K562 (cell line): ENCODE data around the gene SH2D7. TPM values are rescaled to one million over a fixed set of nuclear protein-coding genes. Genes with fewer than 3 reads are reported as not detected.

Experiments
- ATAC-seq: fragments of 200-7000 bp; cut with Tn5 transposase; 3 replicates; pipeline ENCODE4 v1.9.1; 2020; ENCODE audit warnings: moderate library complexity
- BruUV-seq: library from RNA; stranded (reverse); fragments of 400-500 nt; replicated peaks from 2 replicates; lab custom pipeline; 2021; lab: Mats Ljungman, UMichigan
- CTCF ChIA-PET: fragments of 300-600 bp; formaldehyde crosslinking; extraction: SDS; loops from one replicate; lab custom pipeline; 2021; ENCODE audit warnings: low intra/inter-chr PET ratio; lab: Yijun Ruan, JAX
- POLR2A ChIA-PET: fragments of 300-600, 350-650 bp; sonication (Branson Sonifier 250); formaldehyde crosslinking; extraction: SDS; loops from one replicate; lab custom pipeline; 2021; ENCODE audit warnings: antibody characterized with exemption, inconsistent platforms; lab: Yijun Ruan, JAX
- DNase-seq, 4 experiments: peaks; one replicate each; pipeline versions ENCODE4 v3.0.0 to v3.0.0-alpha.2; 2011 to 2018; ENCODE audit warnings: low spot score in 3 of 4, mixed read lengths in 3 of 4; ENCODE audit errors: extremely low read depth in 1 of 4
- FAIRE-seq: peaks from 2 replicates; lab custom pipeline; 2011; peaks lifted over from hg19 to GRCh38; lab: Jason Lieb, UNC
- H2AFZ ChIP-seq: 2 replicates; pipeline ENCODE4 v1.6.0; 2011; ENCODE audit warnings: low read depth, low read length, control low read depth, inconsistent platforms
- H3K27ac ChIP-seq: fragments of 200-600 bp; 3 replicates; pipeline ENCODE4 v1.8.0; 2011; ENCODE audit warnings: low read depth, mild to moderate bottlenecking, control low read depth, inconsistent platforms, low read length, moderate library complexity, mixed read lengths; ENCODE audit errors: extremely low read depth
- H3K27me3 ChIP-seq, 2 experiments: fragments of 300-600 bp in 1 of 2; 2 replicates in 1 of 2; 3 replicates in 1 of 2; pipeline versions ENCODE4 v1.6.0 to v1.8.0; 2011; ENCODE audit warnings: inconsistent platforms in 2 of 2, low read length in 2 of 2, mild to moderate bottlenecking in 1 of 2, mixed read lengths in 1 of 2, moderate library complexity in 1 of 2; ENCODE audit not compliant: control insufficient read depth in 2 of 2, insufficient read depth in 2 of 2
- H3K36me3 ChIP-seq: fragments of 300-600 bp; 3 replicates; pipeline ENCODE4 v1.8.0; 2011; ENCODE audit warnings: mild to moderate bottlenecking, low read length, inconsistent platforms; ENCODE audit not compliant: control insufficient read depth, insufficient read depth
- H3K4me1 ChIP-seq, 2 experiments: fragments of 200-600 bp in 1 of 2; replicated peaks in 1 of 2; 2 replicates in 1 of 2; 3 replicates in 1 of 2; pipeline versions ENCODE4 v1.5.1 to v1.8.0; 2011; ENCODE audit warnings: inconsistent platforms in 2 of 2, low read length in 2 of 2, mild to moderate bottlenecking in 1 of 2, mixed read lengths in 1 of 2, moderate library complexity in 1 of 2; ENCODE audit not compliant: control insufficient read depth in 2 of 2, insufficient read depth in 2 of 2
- H3K4me2 ChIP-seq: 2 replicates; pipeline ENCODE4 v1.6.1; 2011; ENCODE audit warnings: low read length, control low read depth, inconsistent platforms, mixed read lengths; ENCODE audit not compliant: insufficient read depth
- H3K4me3 ChIP-seq: fragments of 200-600 bp; sonication (generic), shearing (Covaris generic); 2 replicates; pipeline ENCODE4 v1.5.1; 2016; ENCODE audit warnings: control low read depth, inconsistent platforms
- H3K79me2 ChIP-seq: fragments of 200-600 bp; 3 replicates; pipeline ENCODE4 v1.8.0; 2011; ENCODE audit warnings: low read length, inconsistent platforms; ENCODE audit not compliant: control insufficient read depth, insufficient read depth
- H3K9ac ChIP-seq, 2 experiments: 2 replicates each; pipeline versions ENCODE4 v1.6.0 to v1.6.1; 2011; ENCODE audit warnings: low read depth in 2 of 2, low read length in 2 of 2, control low read depth in 1 of 2, inconsistent platforms in 1 of 2, mild to moderate bottlenecking in 1 of 2, mixed read lengths in 1 of 2; ENCODE audit not compliant: insufficient read depth in 1 of 2
- H3K9me1 ChIP-seq: one replicate; pipeline ENCODE4 v1.6.0; 2011; ENCODE audit warnings: inconsistent platforms, mild to moderate bottlenecking, low read length, moderate library complexity; ENCODE audit not compliant: control insufficient read depth, insufficient read depth
- H3K9me3 ChIP-seq: replicated peaks from 2 replicates; pipeline ENCODE4 v1.5.1; 2011; ENCODE audit warnings: low read depth, low read length, inconsistent platforms; ENCODE audit not compliant: control insufficient read depth, insufficient read depth
- H4K20me1 ChIP-seq: replicated peaks from 2 replicates; pipeline ENCODE4 v1.6.1; 2011; ENCODE audit warnings: low read length, inconsistent platforms, mixed read lengths; ENCODE audit not compliant: control insufficient read depth, insufficient read depth
- BRF1 ChIP-seq: IDR thresholded peaks from 3 replicates; pipeline ENCODE4 v1.6.1; 2011; ENCODE audit warnings: borderline replicate concordance, mild to moderate bottlenecking; ENCODE audit not compliant: insufficient read length; ENCODE audit errors: extremely low read depth
- CBX1 ChIP-seq: sonication (generic); IDR thresholded peaks from 2 replicates; pipeline ENCODE4 v1.6.1; 2016; ENCODE audit warnings: antibody characterized with exemption, low read depth, mild to moderate bottlenecking
- CCAR2 ChIP-seq: fragments of 200-400 bp; formaldehyde crosslinking; IDR thresholded peaks from 2 replicates; pipeline ENCODE4 v1.6.1; 2017; ENCODE audit warnings: mild to moderate bottlenecking, low read depth, low read length
- CHD1 ChIP-seq: fragments of 200-600 bp; sonication (generic); IDR thresholded peaks from one replicate; pipeline ENCODE4 v1.6.1; 2012; ENCODE audit warnings: mild to moderate bottlenecking, moderate library complexity, low read length, inconsistent platforms
- ELK3 ChIP-seq: fragments of 450-650 bp; formaldehyde crosslinking; IDR thresholded peaks from 2 replicates; pipeline ENCODE4 v1.4.0; 2020; ENCODE audit warnings: mild to moderate bottlenecking
- EP400 ChIP-seq: fragments of 450-650 bp; IDR thresholded peaks from 2 replicates; pipeline ENCODE4 v1.6.1; 2017; ENCODE audit warnings: antibody characterized with exemption, mild to moderate bottlenecking, moderate library complexity
- ETV5 ChIP-seq: sonication (generic); formaldehyde crosslinking; IDR thresholded peaks from 2 replicates; pipeline ENCODE4 v1.4.0; 2020; ENCODE audit warnings: low read depth, mild to moderate bottlenecking, missing genetic modification reagents
- FOXA3 ChIP-seq, 2 experiments: fragments of 450-650 bp in 1 of 2; sonication (generic) in 1 of 2; formaldehyde crosslinking; IDR thresholded peaks in 1 of 2; conservative IDR thresholded peaks in 1 of 2; 2 replicates each; pipeline versions ENCODE4 v1.4.0 to v1.8.0; 2020 to 2022; ENCODE audit warnings: mild to moderate bottlenecking in 2 of 2, missing genetic modification reagents in 1 of 2
- MAZ ChIP-seq, 2 experiments: fragments of 450-650 bp in 1 of 2; sonication (generic) in 1 of 2; formaldehyde crosslinking; IDR thresholded peaks in 1 of 2; conservative IDR thresholded peaks in 1 of 2; 2 replicates each; pipeline versions ENCODE4 v1.4.0 to v1.5.0; 2020; ENCODE audit warnings: mild to moderate bottlenecking in 1 of 2, missing genetic modification reagents in 1 of 2
- MBD2 ChIP-seq: sonication (generic); IDR thresholded peaks from 2 replicates; pipeline ENCODE4 v1.6.1; 2016; ENCODE audit warnings: low read depth, borderline replicate concordance
- MTF1 ChIP-seq: fragments of 250-450 bp; sonication (Bioruptor Pico); IDR thresholded peaks from 2 replicates; pipeline ENCODE4 v1.9.0; 2021; ENCODE audit warnings: moderate library complexity, mild to moderate bottlenecking, inconsistent platforms, borderline replicate concordance
- SAFB ChIP-seq: fragments of 200-400 bp; formaldehyde crosslinking; IDR thresholded peaks from 2 replicates; pipeline ENCODE4 v1.6.1; 2017; ENCODE audit warnings: low read depth, low read length, borderline replicate concordance
- SIX5 ChIP-seq, 2 experiments: IDR thresholded peaks; 2 replicates each; pipeline ENCODE4 v1.6.1; 2011; ENCODE audit warnings: low read length in 2 of 2, borderline replicate concordance in 1 of 2, low read depth in 1 of 2, mild to moderate bottlenecking in 1 of 2, moderate library complexity in 1 of 2; ENCODE audit not compliant: insufficient read depth in 1 of 2
- THRA ChIP-seq: fragments of 450-650 bp; IDR thresholded peaks from 2 replicates; pipeline ENCODE4 v1.6.1; 2017; ENCODE audit warnings: mild to moderate bottlenecking, moderate library complexity
- USF2 ChIP-seq: sonication (generic); formaldehyde crosslinking; IDR thresholded peaks from 2 replicates; pipeline ENCODE4 v1.5.0; 2020; ENCODE audit warnings: missing genetic modification reagents
- ZNF655 ChIP-seq: fragments of 250-450 bp; sonication (Bioruptor Pico); IDR thresholded peaks from 2 replicates; pipeline ENCODE4 v1.5.0; 2021
- WGBS: fragments of 100-300 bp; shearing (Covaris generic); methylation state at CpG from one replicate; pipeline ENCODE4 v1.1.6; 2016; ENCODE audit warnings: low coverage, mixed read lengths; ENCODE audit not compliant: insufficient coverage; ENCODE audit errors: missing lambda C conversion rate; 5-methylcytosine and 5-hydroxymethylcytosine counted together
- in situ Hi-C: fragments of 300-500 bp; cut with MboI; formaldehyde crosslinking; loops from 4 replicates; pipeline ENCODE4 v1.15.0; 2018; ENCODE audit warnings: inconsistent platforms, mixed read lengths
- intact Hi-C: fragments of 100-400 bp; cut with micrococcal nuclease; formaldehyde crosslinking; loops from 2 replicates; pipeline ENCODE4 v1.14.2; 2022
- polyA plus RNA-seq, 8 experiments: library from polyadenylated mRNA; depleted of rRNA in 4 of 8; stranded (reverse) in 5 of 8; unstranded in 3 of 8; fragments of >200 nt; fragmentation: Nextera tagmentation in 2 of 8; fragmentation: Illumina TruSeq in 1 of 8; extraction: Ambion mirVana in 2 of 8; extraction: Trizol in 1 of 8; gene quantifications; 2 replicates each; pipeline versions ENCODE4 v1.2.1 to v1.2.3, GENCODE V29; 2011 to 2014; ENCODE audit warnings: inconsistent platforms in 1 of 8, missing spikeins in 1 of 8
- total RNA-seq, 7 experiments: library from RNA; depleted of rRNA in 6 of 7; stranded (reverse); fragments of >200 nt in 6 of 7; fragmentation: Illumina TruSeq in 2 of 7; extraction: Trizol in 2 of 7; gene quantifications; 2 replicates each; pipeline versions ENCODE4 v1.2.1 to v1.2.3, GENCODE V29; 2011 to 2021; ENCODE audit warnings: low replicate concordance in 1 of 7

Gene SH2D7
- total and polyA plus RNA-seq, 9 of the 15 experiments (the other 6 are each of a cell fraction or from before 2014, with no cell fraction given), result not detected

- TF ChIP-seq FOXA3 (CRISPR knock-in tag; conservative IDR thresholded peaks at IDR 0.05 in 1 of 2, IDR thresholded peaks at IDR 0.05 in 1 of 2) (no peak), SIX5 (IDR thresholded peaks at IDR 0.05; ENCODE audit: borderline replicate concordance in 1 of 2, insufficient read depth in 1 of 2, low read depth in 1 of 2, low read length in 2 of 2) (no peak)
These were observed 41.4 kb downstream of the SH2D7 start (continued) for GRCh38 chr15:78133801-78134200.

- Histone ChIP-seq H3K4me2 (no peak overlapping the region), H3K9me1 (no peaks in the 10 kb centered on the region), H3K4me3 (no peak overlapping the region), H3K79me2 (no peaks in the 10 kb centered on the region), H3K9ac (no peak overlapping the region), H3K27me3 (no peaks in the 10 kb centered on the region), H3K36me3 (no peaks in the 10 kb centered on the region), H2AFZ (no peak overlapping the region), H3K9me3 (no peaks in the 10 kb centered on the region), H3K4me1 (no peaks in the 10 kb centered on the region; a peak in 1 of 5 replicates), H3K27ac (no peak overlapping the region), H4K20me1 (no peaks in the 10 kb centered on the region; the same call in 1 of the 2 replicates)
- ChIA-PET CTCF (no interaction called here), POLR2A (interaction anchor here (1.5 to 1.7 kb wide), 2 partner anchors 8 to 10 kb away, joined by 4 to 5 read pairs; partner anchors contain the start of genes CIB2 and IDH3A)
- no peak for DNase-seq
- intact Hi-C loops (no loop called here), in situ Hi-C loops (no loop called here)
- 43% methylated on average over 5 of the region's 5 CpGs for whole genome bisulfite sequencing
- BruUV-seq, result no TSS peak
- no peak for ATAC-seq
- FAIRE-seq, result peak; percentile 29
- TF ChIP-seq CHD1 (no peak), EP400 (no peak), USF2 (CRISPR knock-in tag) (no peak), MBD2 (no peak), CBX1 (no peak), ZNF655 (CRISPR knock-in tag) (no peak), SAFB (no peak), MTF1 (CRISPR knock-in tag) (no peak), BRF1 (no peak), MAZ (CRISPR knock-in tag; conservative IDR thresholded peaks at IDR 0.05 in 1 of 2, IDR thresholded peaks at IDR 0.05 in 1 of 2) (no peak), THRA (no peak), ETV5 (no peak), CCAR2 (no peak), ELK3 (CRISPR knock-in tag) (no peak), SIX5 (IDR thresholded peaks at IDR 0.05; ENCODE audit: borderline replicate concordance in 1 of 2, insufficient read depth in 1 of 2, low read depth in 1 of 2, low read length in 2 of 2) (no peak)
These were observed 47.2 kb downstream of the SH2D7 start for GRCh38 chr15:78139578-78139977.
